ENCODE measurements around the gene APH1A.
"Not testable (repeated sequence)": the region's sequence is repeated elsewhere in the genome, so short reads cannot be mapped to it uniquely, and the experiment has no call there.

Gene APH1A

GRCh38 chr1:150268705-150269403, at the start of gene APH1A:
APH1A (minus strand) TSS chr1:150269016; CDS start chr1:150268810, 206 bp downstream.
- peak; percentile 87 for DNase-seq (ENCODE audit: low read depth, low spot score)
- Histone ChIP-seq H3K9ac (ENCODE audit: insufficient read length) (peak within 1 kb of the TSS; percentile 98), H3K4me3 (peak within 1 kb of the TSS; percentile 100), H3K27ac (peak within 1 kb of the TSS; percentile 71), H3K36me3 (ENCODE audit: insufficient read depth, low read length) (peaks cover 21% of the 10 kb centered on the region; the same call in 1 of the 2 replicates), H3K9me3 (ENCODE audit: low read depth, low read length) (no peaks in the 10 kb centered on the region)
- TF ChIP-seq EZH2 (IDR thresholded peaks at IDR 0.05) = no peak
- TF ChIP-seq FOXP2 (optimal IDR thresholded peaks at IDR 0.05; ENCODE audit: control extremely low read depth, extremely low read length, insufficient read depth) = peak; percentile 58
- TF ChIP-seq POLR2AphosphoS5 (IDR thresholded peaks at IDR 0.05; ENCODE audit: borderline replicate concordance, low read depth, low read length) = peak; percentile 69

- not testable (repeated sequence) for H3K27ac ChIP-seq; H3K4me3 ChIP-seq; H3K9me3 ChIP-seq (ENCODE audit: low read depth, low read length); DNase-seq (ENCODE audit: low read depth, low spot score); H3K9ac ChIP-seq (ENCODE audit: insufficient read length); H3K36me3 ChIP-seq (ENCODE audit: insufficient read depth, low read length)
Observed at GRCh38 chr1:150314691-150315090, 45.9 kb upstream of the APH1A start.

- H3K9ac ChIP-seq (ENCODE audit: insufficient read length) = no peak overlapping the region
- no peak overlapping the region for H3K4me3 ChIP-seq
- peaks cover 3% of the 10 kb centered on the region; the same call in 1 of the 2 replicates for H3K36me3 ChIP-seq (ENCODE audit: insufficient read depth, low read length)
- H3K27ac ChIP-seq = 0 out of 2 replicates have a peak overlapping the region, but pooled peaks have one; percentile 26
- no peaks in the 10 kb centered on the region for H3K9me3 ChIP-seq (ENCODE audit: low read depth, low read length)
- no peak for DNase-seq (ENCODE audit: low read depth, low spot score)
- TF ChIP-seq POLR2AphosphoS5 (IDR thresholded peaks at IDR 0.05; ENCODE audit: borderline replicate concordance, low read depth, low read length) (no peak), FOXP2 (optimal IDR thresholded peaks at IDR 0.05; ENCODE audit: control extremely low read depth, extremely low read length, insufficient read depth) (no peak), EZH2 (IDR thresholded peaks at IDR 0.05) (no peak)
Observed at GRCh38 chr1:150311762-150312161, 42.9 kb upstream of the APH1A start.

- no peak overlapping the region for H3K27ac ChIP-seq
- H3K9ac ChIP-seq (ENCODE audit: insufficient read length) = no peak overlapping the region
- no peak for DNase-seq (ENCODE audit: low read depth, low spot score)
- no peak for TF ChIP-seq POLR2AphosphoS5 (IDR thresholded peaks at IDR 0.05; ENCODE audit: borderline replicate concordance, low read depth, low read length)
- no peak for TF ChIP-seq EZH2 (IDR thresholded peaks at IDR 0.05)
- TF ChIP-seq FOXP2 (optimal IDR thresholded peaks at IDR 0.05; ENCODE audit: control extremely low read depth, extremely low read length, insufficient read depth) = no peak
- H3K9me3 ChIP-seq (ENCODE audit: low read depth, low read length) = no peaks in the 10 kb centered on the region
- peaks cover 3% of the 10 kb centered on the region; the same call in 1 of the 2 replicates for H3K36me3 ChIP-seq (ENCODE audit: insufficient read depth, low read length)
- no peak overlapping the region for H3K4me3 ChIP-seq
Observed at GRCh38 chr1:150309758-150310508, 41.1 kb upstream of the APH1A start.

- DNase-seq (ENCODE audit: low read depth, low spot score); H3K27ac ChIP-seq; H3K9me3 ChIP-seq (ENCODE audit: low read depth, low read length); H3K9ac ChIP-seq (ENCODE audit: insufficient read length); H3K36me3 ChIP-seq (ENCODE audit: insufficient read depth, low read length); H3K4me3 ChIP-seq: not testable (repeated sequence)
Observed at GRCh38 chr1:150308585-150308984, 39.8 kb upstream of the APH1A start.

- no peak overlapping the region for H3K4me3 ChIP-seq
- peaks cover 12% of the 10 kb centered on the region; the same call in 1 of the 2 replicates for H3K36me3 ChIP-seq (ENCODE audit: insufficient read depth, low read length)
- DNase-seq (ENCODE audit: low read depth, low spot score) = no peak
- no peak overlapping the region for H3K27ac ChIP-seq
- H3K9ac ChIP-seq (ENCODE audit: insufficient read length) = no peak overlapping the region
- H3K9me3 ChIP-seq (ENCODE audit: low read depth, low read length) = no peaks in the 10 kb centered on the region
- no peak for TF ChIP-seq POLR2AphosphoS5 (IDR thresholded peaks at IDR 0.05; ENCODE audit: borderline replicate concordance, low read depth, low read length)
- no peak for TF ChIP-seq FOXP2 (optimal IDR thresholded peaks at IDR 0.05; ENCODE audit: control extremely low read depth, extremely low read length, insufficient read depth)
- no peak for TF ChIP-seq EZH2 (IDR thresholded peaks at IDR 0.05)
Observed at GRCh38 chr1:150302902-150303301, 34.1 kb upstream of the APH1A start.

- no peak for DNase-seq (ENCODE audit: low read depth, low spot score)
- no peak overlapping the region for H3K4me3 ChIP-seq
- H3K36me3 ChIP-seq (ENCODE audit: insufficient read depth, low read length) = peaks cover 15% of the 10 kb centered on the region; the same call in 1 of the 2 replicates
- no peak overlapping the region for H3K27ac ChIP-seq
- no peak overlapping the region for H3K9ac ChIP-seq (ENCODE audit: insufficient read length)
- no peaks in the 10 kb centered on the region for H3K9me3 ChIP-seq (ENCODE audit: low read depth, low read length)
- TF ChIP-seq POLR2AphosphoS5 (IDR thresholded peaks at IDR 0.05; ENCODE audit: borderline replicate concordance, low read depth, low read length) = no peak
- TF ChIP-seq EZH2 (IDR thresholded peaks at IDR 0.05) = no peak
- TF ChIP-seq FOXP2 (optimal IDR thresholded peaks at IDR 0.05; ENCODE audit: control extremely low read depth, extremely low read length, insufficient read depth) = no peak
Observed at GRCh38 chr1:150302338-150302737, 33.5 kb upstream of the APH1A start.

GRCh38 chr1:150299716-150300115, 30.9 kb upstream of the APH1A start:
- H3K4me3 ChIP-seq = no peak overlapping the region
- TF ChIP-seq FOXP2 (optimal IDR thresholded peaks at IDR 0.05; ENCODE audit: control extremely low read depth, extremely low read length, insufficient read depth) (no peak), POLR2AphosphoS5 (IDR thresholded peaks at IDR 0.05; ENCODE audit: borderline replicate concordance, low read depth, low read length) (no peak), EZH2 (IDR thresholded peaks at IDR 0.05) (no peak)
- no peak overlapping the region for H3K27ac ChIP-seq
- H3K9ac ChIP-seq (ENCODE audit: insufficient read length) = no peak overlapping the region
- no peaks in the 10 kb centered on the region for H3K9me3 ChIP-seq (ENCODE audit: low read depth, low read length)
- H3K36me3 ChIP-seq (ENCODE audit: insufficient read depth, low read length) = peaks cover 26% of the 10 kb centered on the region
- no peak for DNase-seq (ENCODE audit: low read depth, low spot score)

Measured in SK-N-MC (cell line).